ENCODE data around the gene SUPT16H.
"Not testable (repeated sequence)": the region's sequence is repeated elsewhere in the genome, so short reads cannot be mapped to it uniquely, and the experiment has no call there.

Gene SUPT16H

DNA sequence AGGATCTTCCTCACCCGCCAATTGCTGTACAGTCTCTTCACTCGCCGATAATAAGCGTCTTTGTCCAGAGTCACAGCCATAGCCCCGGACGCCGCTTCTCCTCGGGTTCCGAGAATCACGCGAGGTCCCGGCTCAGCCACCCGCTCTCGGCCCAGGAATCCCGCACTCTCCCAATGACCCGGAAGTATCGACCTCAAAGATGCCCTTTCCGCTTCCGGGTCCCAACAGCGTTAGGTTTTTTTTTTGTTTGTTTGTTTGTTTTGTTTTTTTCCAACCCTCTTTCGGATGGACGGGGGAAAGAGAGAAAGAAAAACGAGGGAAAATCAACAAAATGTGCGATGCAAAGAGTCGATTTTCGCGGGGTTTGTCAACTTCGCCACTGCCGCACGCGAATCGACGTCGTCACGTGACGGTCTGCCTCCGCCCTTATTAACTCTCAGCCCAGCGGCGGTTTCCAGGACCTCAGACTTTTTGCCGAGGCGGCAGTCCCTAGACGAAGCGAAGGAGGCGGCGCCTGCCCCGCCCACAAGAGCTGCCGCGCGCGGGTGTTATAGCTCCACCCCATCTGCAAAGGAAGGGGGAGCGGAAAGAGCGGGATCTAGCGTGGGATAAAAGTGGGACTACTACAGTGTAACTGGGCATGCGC is at the start of gene SUPT16H:
TSS of gene SUPT16H (minus strand) at position 172 of the 646 bp plus-strand sequence. CDS start at position 80, 92 bp downstream.
- DNase-seq: peak; percentile 99

GRCh38 chr14:21431126-21431525 is 47.3 kb upstream of the SUPT16H start:
- no peak for DNase-seq

DNA sequence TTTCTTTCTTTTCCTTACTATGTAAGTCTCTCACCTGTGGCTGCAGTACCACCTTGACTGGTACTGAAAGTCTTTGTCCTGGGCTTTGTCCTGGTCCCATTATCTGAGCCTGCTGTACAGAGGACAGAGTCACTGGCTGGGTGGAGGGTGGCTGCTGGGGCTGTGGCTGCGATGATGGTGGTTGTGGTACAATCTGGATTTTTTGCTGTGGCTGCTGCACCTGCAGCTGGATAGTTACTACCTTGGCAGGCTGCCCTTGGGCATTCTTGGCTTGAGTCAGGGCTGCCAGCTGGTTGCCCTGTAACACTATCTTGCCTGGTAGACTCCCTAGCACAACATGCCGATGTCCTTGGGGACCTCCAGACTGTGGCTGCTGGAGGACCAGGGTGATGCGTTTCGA is 45.1 kb upstream of the SUPT16H start:
- no peak for DNase-seq

DNA sequence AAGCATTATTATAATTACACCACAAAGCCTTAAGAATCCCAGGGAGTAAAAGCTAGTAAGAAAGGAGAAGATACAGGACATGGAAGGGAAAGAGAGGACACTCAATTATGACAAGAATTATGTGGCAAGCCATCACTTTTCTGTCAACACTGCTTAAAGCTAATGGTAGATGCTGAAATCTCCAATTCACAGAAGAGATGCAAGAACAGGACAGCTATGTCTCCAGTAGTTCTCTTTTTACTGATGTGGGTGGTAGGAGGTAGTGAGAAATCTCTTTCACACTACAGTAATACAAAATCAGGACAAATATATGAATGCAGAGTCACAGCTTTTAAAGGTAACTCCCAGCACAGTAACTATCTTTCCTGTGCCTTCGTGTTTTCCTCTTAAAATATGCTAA is 42.9 kb upstream of the SUPT16H start:
- DNase-seq: no peak

- DNase-seq: no peak
Observed at GRCh38 chr14:21419528-21419927, 35.7 kb upstream of the SUPT16H start.

- DNase-seq: no peak
Observed at GRCh38 chr14:21415329-21415728, 31.5 kb upstream of the SUPT16H start.

- DNase-seq: no peak
Observed at GRCh38 chr14:21414137-21414631, 30.4 kb upstream of the SUPT16H start.

GRCh38 chr14:21408147-21408546 is 24.3 kb upstream of the SUPT16H start:
- DNase-seq: no peak

DNA sequence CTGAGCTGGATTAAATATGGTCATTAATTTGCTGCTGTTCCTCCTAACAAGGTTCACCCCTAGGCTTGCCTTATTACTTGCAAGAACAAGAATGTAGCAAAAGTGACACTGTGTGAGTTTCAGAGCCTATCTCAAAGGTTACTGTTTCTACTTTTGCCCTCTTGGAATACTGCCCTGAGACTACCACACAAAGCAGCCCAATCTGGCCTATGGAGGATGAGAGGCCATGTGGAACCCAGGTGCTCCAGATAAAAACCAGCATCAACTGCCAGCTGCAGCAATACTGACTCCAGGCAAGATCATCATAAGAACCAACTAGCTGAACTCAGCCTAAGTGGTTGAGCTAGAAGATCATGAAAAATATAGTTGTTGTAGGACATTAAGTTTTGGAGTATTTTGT is 22.4 kb upstream of the SUPT16H start:
- DNase-seq: no peak

- no peak for DNase-seq
Observed at GRCh38 chr14:21405097-21405496, 21.3 kb upstream of the SUPT16H start.

GRCh38 chr14:21399311-21399870 is 15.6 kb upstream of the SUPT16H start:
- DNase-seq: no peak

- no peak for DNase-seq
Observed at GRCh38 chr14:21398901-21399300, 15.1 kb upstream of the SUPT16H start.

DNA sequence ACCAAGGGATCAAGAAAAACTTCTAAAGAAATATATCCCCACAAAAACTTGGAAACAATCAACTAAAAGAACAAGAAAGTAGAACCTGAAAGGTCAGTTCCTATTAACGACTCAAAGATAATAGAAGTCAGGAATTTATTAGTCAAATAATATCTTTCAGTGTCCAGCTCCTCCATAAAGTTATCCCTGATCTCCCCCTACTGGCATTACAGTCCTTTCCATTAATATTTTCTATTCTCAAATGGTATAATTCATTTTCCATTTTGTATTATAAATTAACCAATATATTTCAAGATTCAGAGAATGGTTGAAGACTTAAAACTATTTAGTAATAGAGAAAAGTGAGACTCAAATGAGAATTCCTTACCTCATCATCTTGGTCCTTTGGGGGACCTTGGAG is 11.6 kb upstream of the SUPT16H start:
- DNase-seq: no peak

DNA sequence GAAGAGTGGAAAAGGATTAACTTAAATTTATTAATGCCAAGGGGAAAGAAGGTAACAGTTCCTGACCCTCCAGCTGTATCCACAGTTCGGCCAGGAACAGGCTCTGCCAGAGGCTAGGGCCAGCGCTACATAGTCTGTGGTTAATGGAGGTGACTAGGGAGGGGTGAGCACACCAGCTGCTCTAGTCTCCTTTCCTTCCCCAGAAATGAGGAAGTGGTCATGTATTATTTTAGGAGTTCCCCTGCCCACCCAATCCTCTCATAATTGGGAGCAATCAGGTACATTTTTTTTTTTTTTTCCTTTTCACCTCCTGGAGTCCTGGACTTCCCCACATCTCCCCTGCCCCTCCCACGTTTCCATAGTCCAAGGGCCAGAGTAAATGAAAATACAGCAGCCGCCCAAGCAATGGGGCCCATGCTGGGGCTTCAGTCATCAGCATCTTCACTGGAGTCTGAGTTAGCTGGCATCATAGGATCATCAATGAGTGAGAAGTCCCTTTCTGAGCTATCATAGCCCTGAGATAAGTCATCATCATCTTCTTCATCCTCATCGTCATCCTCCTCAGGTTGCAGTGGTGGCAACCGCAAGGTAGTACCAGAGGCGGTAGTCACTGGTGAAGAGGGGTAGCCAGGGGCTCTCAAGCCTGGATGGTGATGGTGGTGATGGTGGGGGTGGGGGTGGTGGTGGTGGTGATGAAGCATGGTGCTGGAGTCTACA is 1.5 kb upstream of the SUPT16H start:
- DNase-seq: no peak

GRCh38 chr14:21384494-21384851 is 654 bp upstream of the SUPT16H start:
- no peak for DNase-seq

GRCh38 chr14:21382886-21383847 is 652 bp downstream of the SUPT16H start:
- DNase-seq: peak; percentile 70

GRCh38 chr14:21382095-21382494 is 1.7 kb downstream of the SUPT16H start:
- no peak for DNase-seq

GRCh38 chr14:21379338-21379737 is 4.5 kb downstream of the SUPT16H start:
- no peak for DNase-seq

DNA sequence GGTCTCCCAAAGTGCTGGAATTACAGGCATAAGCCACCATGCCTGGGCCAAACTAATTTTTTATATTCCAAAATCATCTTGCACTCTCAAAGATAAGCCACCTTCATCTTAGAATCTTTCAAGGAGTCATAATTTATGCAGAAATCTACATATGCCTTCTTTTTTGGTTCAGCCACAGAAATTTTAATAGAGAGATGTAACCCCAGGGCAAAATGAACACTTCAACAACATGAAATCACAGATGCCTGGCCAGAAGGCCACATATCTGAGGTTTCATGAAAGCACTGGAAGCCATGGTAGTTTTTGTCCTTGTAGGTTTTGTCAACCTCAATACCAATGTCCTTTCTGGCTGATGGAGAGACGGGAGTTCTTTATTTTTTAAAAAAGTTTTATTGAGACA is 9.8 kb downstream of the SUPT16H start:
- no peak for DNase-seq

DNA sequence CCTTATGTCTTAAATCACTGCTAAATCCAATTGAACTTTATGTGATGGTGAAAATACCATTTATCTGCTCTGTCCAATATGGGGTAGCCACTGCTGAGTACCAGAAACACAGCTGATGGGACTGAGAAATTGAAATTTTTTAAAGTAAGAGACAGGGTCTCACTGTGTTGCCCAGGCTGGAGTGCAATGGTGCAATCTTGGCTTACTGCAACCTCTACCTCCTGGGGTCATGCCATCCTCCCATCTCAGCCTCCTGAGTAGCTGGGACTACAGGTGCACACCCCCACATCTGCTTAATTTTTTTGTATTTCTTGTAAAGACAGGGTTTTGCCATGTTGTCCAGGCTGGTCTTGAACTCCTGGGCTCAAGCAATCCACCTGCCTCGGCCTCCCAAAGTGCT is 11.0 kb downstream of the SUPT16H start:
- DNase-seq: not testable (repeated sequence)

GRCh38 chr14:21369949-21370679 is 13.7 kb downstream of the SUPT16H start:
- no peak for DNase-seq

DNA sequence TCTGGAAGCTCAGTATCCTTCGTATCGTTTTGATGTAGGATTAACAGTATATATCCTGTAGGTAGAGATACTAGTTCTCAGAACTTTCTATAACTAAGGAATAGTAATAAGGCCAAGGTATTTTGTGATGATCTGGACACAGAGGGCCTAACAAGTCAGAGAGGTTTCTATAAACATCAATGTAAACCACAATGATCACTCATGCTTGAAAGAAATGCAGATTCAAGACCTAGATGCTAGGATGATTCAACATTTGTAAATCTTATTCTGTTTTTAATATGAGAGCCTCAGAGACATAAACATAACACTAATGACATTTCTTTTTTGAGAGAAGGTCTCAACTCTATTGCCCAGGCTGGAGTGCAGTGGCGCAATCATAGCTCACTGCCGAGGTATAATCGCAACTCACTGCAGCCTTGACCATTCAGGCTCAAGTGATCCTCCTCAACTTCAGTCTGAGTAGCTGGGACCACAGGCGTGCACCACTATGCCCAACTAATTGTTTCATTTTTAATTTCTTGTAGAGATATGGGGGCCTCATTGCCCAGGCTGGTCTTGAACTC is 16.2 kb downstream of the SUPT16H start:
- DNase-seq: no peak
